AG04449 (cell line): Measurements from ENCODE around the gene SMTNL1.

Experiments used
- CTCF ChIA-PET: fragments of 350-600 bp; formaldehyde crosslinking; extraction: SDS; loops from one replicate; lab custom pipeline; 2021; ENCODE audit warnings: antibody characterized with exemption; lab: Yijun Ruan, JAX
- POLR2A ChIA-PET: fragments of 400-600, 350-600 bp; formaldehyde crosslinking; extraction: SDS; loops from one replicate; lab custom pipeline; 2020; ENCODE audit warnings: antibody characterized with exemption, inconsistent platforms; lab: Yijun Ruan, JAX
- DNase-seq: peaks from one replicate; pipeline ENCODE4 v3.0.0-alpha.2; 2010; ENCODE audit warnings: low read depth, low spot score
- H3K4me3 ChIP-seq: 2 replicates; pipeline ENCODE4 v1.5.1; 2011; ENCODE audit warnings: low read depth, mild to moderate bottlenecking, control low read depth, low read length
- CTCF ChIP-seq: IDR thresholded peaks from one replicate; pipeline ENCODE4 v1.5.1; 2011; ENCODE audit warnings: mild to moderate bottlenecking, moderate library complexity, low read length, control low read depth, inconsistent platforms; ENCODE audit not compliant: insufficient read depth; ENCODE audit errors: missing control alignments

SMTNL1 gene, protein sequence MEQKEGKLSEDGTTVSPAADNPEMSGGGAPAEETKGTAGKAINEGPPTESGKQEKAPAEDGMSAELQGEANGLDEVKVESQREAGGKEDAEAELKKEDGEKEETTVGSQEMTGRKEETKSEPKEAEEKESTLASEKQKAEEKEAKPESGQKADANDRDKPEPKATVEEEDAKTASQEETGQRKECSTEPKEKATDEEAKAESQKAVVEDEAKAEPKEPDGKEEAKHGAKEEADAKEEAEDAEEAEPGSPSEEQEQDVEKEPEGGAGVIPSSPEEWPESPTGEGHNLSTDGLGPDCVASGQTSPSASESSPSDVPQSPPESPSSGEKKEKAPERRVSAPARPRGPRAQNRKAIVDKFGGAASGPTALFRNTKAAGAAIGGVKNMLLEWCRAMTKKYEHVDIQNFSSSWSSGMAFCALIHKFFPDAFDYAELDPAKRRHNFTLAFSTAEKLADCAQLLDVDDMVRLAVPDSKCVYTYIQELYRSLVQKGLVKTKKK

GRCh38 chr11:57536947-57537619, at the start of gene SMTNL1:
TSS of gene SMTNL1 (plus strand) at chr11:57537595. CDS start at chr11:57542643, 5,048 bp downstream.
- DNase-seq: no peak
- CTCF ChIA-PET: interaction anchor here (1.1 to 2.4 kb wide), 7 partner anchors 10 to 104 kb away, joined by 3 to 10 read pairs (median 8); partner anchors contain the start of gene UBE2L6
- no peak for TF ChIP-seq CTCF
- POLR2A ChIA-PET: no interaction called here
- no peak within 1 kb of the TSS for H3K4me3 ChIP-seq

GRCh38 chr11:57487920-57488659, 49.3 kb upstream of the SMTNL1 start:
- no peak for DNase-seq
- CTCF ChIA-PET: interaction anchor here (1.0 to 16.8 kb wide), 9 partner anchors 8 to 156 kb away, joined by 3 to 421 read pairs (median 5); partner anchors contain the start of genes RTN4RL2 and SLC43A1
- no peak for TF ChIP-seq CTCF
- POLR2A ChIA-PET: no interaction called here
- no peak overlapping the region for H3K4me3 ChIP-seq

GRCh38 chr11:57490456-57491248, 46.7 kb upstream of the SMTNL1 start:
- no peak for DNase-seq
- TF ChIP-seq CTCF: no peak
- ChIA-PET CTCF (interaction anchor here (1.0 to 16.8 kb wide), 11 partner anchors 10 to 153 kb away, joined by 3 to 421 read pairs (median 6); partner anchors contain the start of gene SLC43A1), POLR2A (no interaction called here)
- no peak overlapping the region for H3K4me3 ChIP-seq

GRCh38 chr11:57491371-57492061, 45.9 kb upstream of the SMTNL1 start:
- DNase-seq: no peak
- H3K4me3 ChIP-seq: no peak overlapping the region
- ChIA-PET CTCF (interaction anchor here (0.6 to 16.8 kb wide), 15 partner anchors 10 to 153 kb away, joined by 3 to 421 read pairs (median 4); partner anchors contain the start of gene SLC43A1), POLR2A (no interaction called here)
- TF ChIP-seq CTCF: peak; percentile 62
